ENCODE data around the gene CDCA4. TPM values are rescaled to one million over a fixed set of nuclear protein-coding genes. Genes with fewer than 3 reads are reported as not detected.

Gene CDCA4
- total and polyA plus RNA-seq, 2 donors (not counting 3 experiments of a cell fraction or from before 2014, with no cell fraction given) = 29.9 to 44.5 TPM

GRCh38 chr14:105013150-105013785, 7.6 kb downstream of the CDCA4 start:
- no peak overlapping the region for H3K9ac ChIP-seq (replicated peaks; ENCODE audit: extremely low read depth, insufficient read depth, low read length)
- H3K27me3 ChIP-seq (ENCODE audit: control insufficient read depth in 2 of 2, insufficient read depth in 2 of 2, low read length in 2 of 2) = no peaks in the 10 kb centered on the region
- intact Hi-C loops (cut with micrococcal nuclease) (no loop called here), dilution Hi-C loops (cut with MboI; ENCODE audit: extremely low pct_ligation_motif_present, low sequenced_read_pairs) (no loop called here)
- no peak overlapping the region for H3K27ac ChIP-seq (ENCODE audit: insufficient read depth, low read depth, low read length)
- peaks cover 26% of the 10 kb centered on the region for H3K4me1 ChIP-seq (ENCODE audit: control insufficient read depth, extremely low read depth, insufficient read depth, low read length)
- ChIA-PET CTCF (interaction anchor here (0.8 to 2.1 kb wide), 3 partner anchors 9 to 33 kb away, joined by 3 to 15 read pairs (median 5); no protein-coding TSS in a partner anchor), POLR2A (no interaction called here)
- peaks cover 9 to 10% of the 10 kb centered on the region in 2 experiments for H3K36me3 ChIP-seq (ENCODE audit: control insufficient read depth in 2 of 2, extremely low read depth in 1 of 2, insufficient read depth in 2 of 2, low read length in 2 of 2)
- DNase-seq (ENCODE audit: low read depth, low spot score) = no peak
- no peak overlapping the region for H2AFZ ChIP-seq (ENCODE audit: low read depth, low read length)
- H3K79me2 ChIP-seq (ENCODE audit: control insufficient read depth, insufficient read depth, low read length) = peaks cover 90% of the 10 kb centered on the region
- no TSS peak for BruUV-seq (replicated peaks)
- H3K4me2 ChIP-seq (ENCODE audit: insufficient read depth, low read length) = no peak overlapping the region
- H3K9me1 ChIP-seq (replicated peaks; ENCODE audit: control insufficient read depth, extremely low read depth, insufficient read depth, low read length) = no peaks in the 10 kb centered on the region
- H3K9me3 ChIP-seq (replicated peaks; ENCODE audit: control insufficient read depth, insufficient read depth, low read length) = no peaks in the 10 kb centered on the region
- FAIRE-seq = no peak
- no peaks in the 10 kb centered on the region for H4K20me1 ChIP-seq (replicated peaks; ENCODE audit: control insufficient read depth, extremely low read depth, insufficient read depth, low read length)
- no peak overlapping the region for H3K4me3 ChIP-seq (replicated peaks in 1 of 3; ENCODE audit: insufficient read depth in 1 of 3, low read depth in 1 of 3, low read length in 3 of 3)
- TF ChIP-seq CTCF (IDR thresholded peaks at IDR 0.05; ENCODE audit: extremely low read depth in 1 of 2, insufficient read depth in 1 of 2, low read depth in 1 of 2, low read length in 2 of 2) (no peak), POLR2A (IDR thresholded peaks at IDR 0.05; ENCODE audit: low read depth, low read length) (no peak), FOS (IDR thresholded peaks at IDR 0.05; ENCODE audit: borderline replicate concordance, insufficient read depth, low read length) (no peak), JUN (IDR thresholded peaks at IDR 0.05; ENCODE audit: borderline replicate concordance, insufficient read depth, insufficient read length, low read depth) (no peak), MYC (IDR thresholded peaks at IDR 0.05; ENCODE audit: low read depth, low read length) (no peak), EZH2 (IDR thresholded peaks at IDR 0.05; ENCODE audit: borderline replicate concordance, low read depth, low read length, severe bottlenecking) (no peak), MAX (IDR thresholded peaks at IDR 0.05; ENCODE audit: insufficient read depth, insufficient read length) (no peak), GATA2 (IDR thresholded peaks at IDR 0.05; ENCODE audit: insufficient read depth, insufficient read length, low read depth, low read length) (no peak), POLR2AphosphoS5 (IDR thresholded peaks at IDR 0.05; ENCODE audit: insufficient read depth, low read depth, low read length) (no peak)
